HepG2 (cell line): ENCODE measurements around the gene MLLT10. TPM values are rescaled to one million over a fixed set of nuclear protein-coding genes. Genes with fewer than 3 reads are reported as not detected.

Experiments used
- ATAC-seq: fragments of 200-7000 bp; cut with Tn5 transposase; 3 replicates; pipeline ENCODE4 v1.9.1; 2020; ENCODE audit warnings: mild to moderate bottlenecking, moderate library complexity
- BruUV-seq: library from RNA; stranded (reverse); fragments of 400-500 nt; replicated peaks from 2 replicates; lab custom pipeline; 2021; lab: Mats Ljungman, UMichigan
- CTCF ChIA-PET: fragments of 300-600 bp; formaldehyde crosslinking; extraction: SDS; loops from one replicate; lab custom pipeline; 2021; ENCODE audit warnings: low total read pairs, inconsistent platforms, low intra/inter-chr PET ratio; lab: Yijun Ruan, JAX
- POLR2A ChIA-PET: fragments of 350-600 bp; sonication (Branson Sonifier 250); formaldehyde crosslinking; loops from one replicate; lab custom pipeline; 2020; ENCODE audit warnings: antibody characterized with exemption, inconsistent platforms; lab: Yijun Ruan, JAX
- DNase-seq: peaks from one replicate; pipeline ENCODE4 v3.0.0-alpha.2; 2015; ENCODE audit warnings: low spot score
- FAIRE-seq: peaks from 3 replicates; lab custom pipeline; 2011; peaks lifted over from hg19 to GRCh38; lab: Jason Lieb, UNC
- H2AFZ ChIP-seq: one replicate; pipeline ENCODE4 v1.6.1; 2011; ENCODE audit warnings: low read length, inconsistent platforms
- H3K27ac ChIP-seq: fragments of 300-600 bp; 3 replicates; pipeline ENCODE4 v1.8.0; 2011; ENCODE audit warnings: mixed run types, mild to moderate bottlenecking, mixed read lengths, low read length, inconsistent platforms; ENCODE audit not compliant: insufficient read depth; ENCODE audit errors: extremely low read length
- H3K27me3 ChIP-seq, 2 experiments: fragments of 200-600 bp in 1 of 2; 2 replicates in 1 of 2; 3 replicates in 1 of 2; pipeline versions ENCODE4 v1.6.0 to v1.8.0; 2011; ENCODE audit warnings: low read length in 2 of 2, mild to moderate bottlenecking in 2 of 2, moderate library complexity in 2 of 2, inconsistent platforms in 1 of 2; ENCODE audit not compliant: insufficient read depth in 2 of 2, control insufficient read depth in 1 of 2
- H3K36me3 ChIP-seq, 2 experiments: fragments of 200-600 bp in 1 of 2; replicated peaks in 1 of 2; 2 replicates in 1 of 2; 3 replicates in 1 of 2; pipeline versions ENCODE4 v1.5.1 to v1.8.0; 2011; ENCODE audit warnings: low read length in 2 of 2, inconsistent platforms in 1 of 2; ENCODE audit not compliant: insufficient read depth in 2 of 2, control insufficient read depth in 1 of 2
- H3K4me1 ChIP-seq: 2 replicates; pipeline ENCODE4 v1.5.1; 2012; ENCODE audit warnings: low read length, inconsistent platforms; ENCODE audit not compliant: insufficient read depth
- H3K4me2 ChIP-seq: 2 replicates; pipeline ENCODE4 v1.6.0; 2011; ENCODE audit warnings: low read depth, low read length, inconsistent platforms
- H3K4me3 ChIP-seq, 3 experiments: fragments of 200-600 bp in 1 of 3; sonication (generic), shearing (Covaris generic) in 1 of 3; replicated peaks in 1 of 3; 2 replicates each; pipeline ENCODE4 v1.5.1; 2011 to 2016; ENCODE audit warnings: low read length in 3 of 3, inconsistent platforms in 2 of 3, low read depth in 2 of 3, mild to moderate bottlenecking in 2 of 3, control low read depth in 1 of 3, mixed read lengths in 1 of 3; ENCODE audit not compliant: insufficient read depth in 1 of 3
- H3K79me2 ChIP-seq: one replicate; pipeline ENCODE4 v1.6.1; 2011; ENCODE audit warnings: low read length, inconsistent platforms; ENCODE audit not compliant: insufficient read depth
- H3K9ac ChIP-seq: 2 replicates; pipeline ENCODE4 v1.6.0; 2011; ENCODE audit warnings: mild to moderate bottlenecking, low read depth, low read length, inconsistent platforms; ENCODE audit not compliant: insufficient read depth
- H3K9me3 ChIP-seq: 2 replicates; pipeline ENCODE4 v1.5.1; 2012; ENCODE audit warnings: mild to moderate bottlenecking, low read length
- H4K20me1 ChIP-seq: 2 replicates; pipeline ENCODE4 v1.6.0; 2011; ENCODE audit warnings: inconsistent platforms, mild to moderate bottlenecking, low read length, moderate library complexity; ENCODE audit not compliant: insufficient read depth
- DNMT3B ChIP-seq: conservative IDR thresholded peaks from 2 replicates; pipeline ENCODE4 v1.6.1; 2016; ENCODE audit warnings: missing biosample characterization, control low read depth
- ELF3 ChIP-seq: IDR thresholded peaks from 2 replicates; pipeline ENCODE4 v1.6.1; 2016; ENCODE audit warnings: missing genetic modification reagents, missing compliant biosample characterization
- GTF2F1 ChIP-seq: fragments of 150-350 bp; IDR thresholded peaks from 2 replicates; pipeline ENCODE4 v1.6.1; 2014; ENCODE audit warnings: low read length
- KLF12 ChIP-seq: sonication (generic); formaldehyde crosslinking; IDR thresholded peaks from 2 replicates; pipeline ENCODE4 v1.4.0; 2020; ENCODE audit warnings: missing genetic modification reagents, borderline replicate concordance
- PCBP2 ChIP-seq: fragments of 200-400 bp; formaldehyde crosslinking; optimal IDR thresholded peaks from 2 replicates; pipeline ENCODE3; 2018; ENCODE audit warnings: low read length, low read depth; ENCODE audit not compliant: poor library complexity, severe bottlenecking
- PHF5A ChIP-seq: IDR thresholded peaks from one replicate; pipeline ENCODE4 v1.6.1; 2018; ENCODE audit warnings: low read depth, missing genetic modification reagents; ENCODE audit not compliant: unreplicated experiment
- RBM39 ChIP-seq: fragments of 200-400 bp; formaldehyde crosslinking; IDR thresholded peaks from one replicate; pipeline ENCODE4 v1.6.1; 2018; ENCODE audit warnings: antibody characterized with exemption, mild to moderate bottlenecking, low read depth, low read length; ENCODE audit not compliant: poor library complexity, severe bottlenecking
- SMAD1 ChIP-seq: sonication (generic); formaldehyde crosslinking; IDR thresholded peaks from 2 replicates; pipeline ENCODE4 v1.4.0; 2020; ENCODE audit warnings: missing genetic modification reagents, low read depth, mild to moderate bottlenecking, borderline replicate concordance
- SYNCRIP ChIP-seq: fragments of 200-400 bp; formaldehyde crosslinking; IDR thresholded peaks from 2 replicates; pipeline ENCODE4 v1.6.1; 2018; ENCODE audit warnings: mild to moderate bottlenecking, low read depth, low read length; ENCODE audit not compliant: insufficient read depth
- ZFP90 ChIP-seq: sonication (generic); formaldehyde crosslinking; IDR thresholded peaks from 2 replicates; pipeline ENCODE4 v1.8.0; 2022; ENCODE audit warnings: missing genetic modification reagents, mild to moderate bottlenecking, inconsistent platforms, borderline replicate concordance
- ZNF547 ChIP-seq: sonication (generic); formaldehyde crosslinking; IDR thresholded peaks from 2 replicates; pipeline ENCODE4 v1.5.1; 2020; ENCODE audit warnings: mild to moderate bottlenecking, missing genetic modification reagents
- ZNF562 ChIP-seq: sonication (generic); formaldehyde crosslinking; IDR thresholded peaks from 2 replicates; pipeline ENCODE4 v1.8.0; 2022; ENCODE audit warnings: missing genetic modification reagents, borderline replicate concordance
- ZNF572 ChIP-seq: sonication (generic); formaldehyde crosslinking; IDR thresholded peaks from 2 replicates; pipeline ENCODE4 v1.5.1; 2020; ENCODE audit warnings: mild to moderate bottlenecking, missing genetic modification reagents
- ZNF678 ChIP-seq: sonication (generic); formaldehyde crosslinking; IDR thresholded peaks from 2 replicates; pipeline ENCODE4 v1.4.0; 2020; ENCODE audit warnings: mild to moderate bottlenecking, missing genetic modification reagents
- ZNF878 ChIP-seq: sonication (generic); formaldehyde crosslinking; IDR thresholded peaks from 2 replicates; pipeline ENCODE4 v1.8.1; 2023; ENCODE audit warnings: mild to moderate bottlenecking, missing genetic modification reagents, moderate library complexity
- WGBS: methylation state at CpG from one replicate; pipeline ENCODE4 v1.1.6; 2017; ENCODE audit warnings: low lambda C conversion rate; 5-methylcytosine and 5-hydroxymethylcytosine counted together
- in situ Hi-C: cut with HindIII; loops from 2 replicates; pipeline ENCODE4 v1.10.0; 2017; ENCODE audit warnings: low pct_unique_long_range_greater_than_20kb; ENCODE audit not compliant: extremely low pct_ligation_motif_present
- intact Hi-C: fragments of 100-400 bp; cut with micrococcal nuclease; formaldehyde crosslinking; loops from one replicate; pipeline ENCODE4 v1.10.0; 2022; ENCODE audit not compliant: unreplicated experiment
- polyA plus RNA-seq, 8 experiments: library from polyadenylated mRNA; depleted of rRNA in 3 of 8; stranded (reverse) in 7 of 8; unstranded in 1 of 8; fragments of >200 nt; fragmentation: Illumina TruSeq in 4 of 8; extraction: Trizol in 4 of 8; gene quantifications; 2 replicates each; pipeline versions ENCODE4 v1.2.1 to v1.2.3, GENCODE V29; 2011 to 2016; ENCODE audit warnings: low read depth in 4 of 8, missing spikeins in 1 of 8, mixed read lengths in 1 of 8; ENCODE audit not compliant: insufficient read depth in 1 of 8
- total RNA-seq, 5 experiments: library from RNA; depleted of rRNA; stranded (reverse); fragments of >200 nt; fragmentation: Illumina TruSeq; extraction: Trizol; gene quantifications; 2 replicates each; pipeline ENCODE4 v1.2.3, GENCODE V29; 2016; ENCODE audit warnings: low read depth in 1 of 5
- TF ChIP-seq, protein P1 (sequence below), 2 experiments: sonication (generic) in 1 of 2; formaldehyde crosslinking in 1 of 2; IDR thresholded peaks; 2 replicates each; pipeline versions ENCODE4 v1.4.0 to v1.6.1; 2018 to 2020; ENCODE audit warnings: missing genetic modification reagents in 2 of 2, borderline replicate concordance in 1 of 2, low read depth in 1 of 2, mild to moderate bottlenecking in 1 of 2, missing biosample characterization in 1 of 2
- TF ChIP-seq, protein P2 (sequence below): sonication (generic); formaldehyde crosslinking; IDR thresholded peaks from 2 replicates; pipeline ENCODE4 v1.9.0; 2021; ENCODE audit warnings: missing genetic modification reagents, borderline replicate concordance
- TF ChIP-seq, protein P3 (sequence below): sonication (generic); formaldehyde crosslinking; conservative IDR thresholded peaks from 2 replicates; pipeline ENCODE4 v1.8.0; 2022; ENCODE audit warnings: low read depth, missing genetic modification reagents

MLLT10 gene
- total and polyA plus RNA-seq, 2 of the 13 experiments (the other 11 are each of a cell fraction or from before 2014, with no cell fraction given) = 51.3 to 84.1 TPM

DNA sequence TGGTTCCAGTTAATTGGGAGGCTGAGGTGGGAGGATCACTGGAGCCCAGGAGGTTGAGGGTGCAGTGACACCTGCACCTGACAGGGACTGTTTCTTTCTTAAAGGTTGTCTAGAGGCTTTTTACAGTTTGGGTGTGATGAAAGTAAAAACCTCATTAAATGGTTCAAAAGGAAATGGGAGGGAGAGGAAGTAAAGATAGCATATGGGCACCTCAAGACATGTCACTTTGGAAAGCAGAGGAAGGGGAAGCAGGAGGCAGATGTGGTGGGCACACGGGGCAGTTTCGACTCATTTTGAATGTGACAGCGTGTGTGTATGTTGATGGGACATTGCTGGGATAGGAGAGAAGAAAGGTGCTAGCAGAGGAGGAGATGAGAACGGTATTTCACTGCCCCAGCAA, 203.1 kb downstream of the MLLT10 start:
- no peaks in the 10 kb centered on the region for H3K9me3 ChIP-seq
- H3K9ac ChIP-seq = no peak overlapping the region
- 0 out of 2 replicates have a peak, but pooled peaks cover 4% of the 10 kb centered on the region for H4K20me1 ChIP-seq
- no peak for ATAC-seq
- no peak overlapping the region for H2AFZ ChIP-seq
- BruUV-seq = no TSS peak
- no peaks in the 10 kb centered on the region for H3K27me3 ChIP-seq
- TF ChIP-seq ZNF878 (CRISPR knock-in tag) = no peak
- TF ChIP-seq ZFP90 (CRISPR knock-in tag) = no peak
- no peak for TF ChIP-seq SYNCRIP
- no peak for TF ChIP-seq ZNF678 (CRISPR knock-in tag)
- no peak for TF ChIP-seq SMAD1
- TF ChIP-seq, protein P1, sequence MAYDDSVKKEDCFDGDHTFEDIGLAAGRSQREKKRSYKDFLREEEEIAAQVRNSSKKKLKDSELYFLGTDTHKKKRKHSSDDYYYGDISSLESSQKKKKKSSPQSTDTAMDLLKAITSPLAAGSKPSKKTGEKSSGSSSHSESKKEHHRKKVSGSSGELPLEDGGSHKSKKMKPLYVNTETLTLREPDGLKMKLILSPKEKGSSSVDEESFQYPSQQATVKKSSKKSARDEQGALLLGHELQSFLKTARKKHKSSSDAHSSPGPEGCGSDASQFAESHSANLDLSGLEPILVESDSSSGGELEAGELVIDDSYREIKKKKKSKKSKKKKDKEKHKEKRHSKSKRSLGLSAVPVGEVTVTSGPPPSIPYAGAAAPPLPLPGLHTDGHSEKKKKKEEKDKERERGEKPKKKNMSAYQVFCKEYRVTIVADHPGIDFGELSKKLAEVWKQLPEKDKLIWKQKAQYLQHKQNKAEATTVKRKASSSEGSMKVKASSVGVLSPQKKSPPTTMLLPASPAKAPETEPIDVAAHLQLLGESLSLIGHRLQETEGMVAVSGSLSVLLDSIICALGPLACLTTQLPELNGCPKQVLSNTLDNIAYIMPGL (CRISPR knock-in tag; IDR thresholded peaks at IDR 0.05; ENCODE audit: borderline replicate concordance in 1 of 2, low read depth in 1 of 2) = no peak
- no peak for TF ChIP-seq RBM39
- no peak for TF ChIP-seq DNMT3B (CRISPR knock-in tag)
- no peak for TF ChIP-seq ZNF547 (CRISPR knock-in tag)
- TF ChIP-seq PCBP2 = no peak
- TF ChIP-seq ELF3 (CRISPR knock-in tag) = no peak
- no peak for TF ChIP-seq KLF12 (CRISPR knock-in tag)
- TF ChIP-seq ZNF572 = no peak
- no peak for TF ChIP-seq ZNF562 (CRISPR knock-in tag)
- TF ChIP-seq, protein P2, sequence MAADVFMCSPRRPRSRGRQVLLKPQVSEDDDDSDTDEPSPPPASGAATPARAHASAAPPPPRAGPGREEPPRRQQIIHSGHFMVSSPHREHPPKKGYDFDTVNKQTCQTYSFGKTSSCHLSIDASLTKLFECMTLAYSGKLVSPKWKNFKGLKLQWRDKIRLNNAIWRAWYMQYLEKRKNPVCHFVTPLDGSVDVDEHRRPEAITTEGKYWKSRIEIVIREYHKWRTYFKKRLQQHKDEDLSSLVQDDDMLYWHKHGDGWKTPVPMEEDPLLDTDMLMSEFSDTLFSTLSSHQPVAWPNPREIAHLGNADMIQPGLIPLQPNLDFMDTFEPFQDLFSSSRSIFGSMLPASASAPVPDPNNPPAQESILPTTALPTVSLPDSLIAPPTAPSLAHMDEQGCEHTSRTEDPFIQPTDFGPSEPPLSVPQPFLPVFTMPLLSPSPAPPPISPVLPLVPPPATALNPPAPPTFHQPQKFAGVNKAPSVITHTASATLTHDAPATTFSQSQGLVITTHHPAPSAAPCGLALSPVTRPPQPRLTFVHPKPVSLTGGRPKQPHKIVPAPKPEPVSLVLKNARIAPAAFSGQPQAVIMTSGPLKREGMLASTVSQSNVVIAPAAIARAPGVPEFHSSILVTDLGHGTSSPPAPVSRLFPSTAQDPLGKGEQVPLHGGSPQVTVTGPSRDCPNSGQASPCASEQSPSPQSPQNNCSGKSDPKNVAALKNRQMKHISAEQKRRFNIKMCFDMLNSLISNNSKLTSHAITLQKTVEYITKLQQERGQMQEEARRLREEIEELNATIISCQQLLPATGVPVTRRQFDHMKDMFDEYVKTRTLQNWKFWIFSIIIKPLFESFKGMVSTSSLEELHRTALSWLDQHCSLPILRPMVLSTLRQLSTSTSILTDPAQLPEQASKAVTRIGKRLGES = no peak
- no peak for TF ChIP-seq PHF5A
- TF ChIP-seq GTF2F1 = no peak
- TF ChIP-seq, protein P3, sequence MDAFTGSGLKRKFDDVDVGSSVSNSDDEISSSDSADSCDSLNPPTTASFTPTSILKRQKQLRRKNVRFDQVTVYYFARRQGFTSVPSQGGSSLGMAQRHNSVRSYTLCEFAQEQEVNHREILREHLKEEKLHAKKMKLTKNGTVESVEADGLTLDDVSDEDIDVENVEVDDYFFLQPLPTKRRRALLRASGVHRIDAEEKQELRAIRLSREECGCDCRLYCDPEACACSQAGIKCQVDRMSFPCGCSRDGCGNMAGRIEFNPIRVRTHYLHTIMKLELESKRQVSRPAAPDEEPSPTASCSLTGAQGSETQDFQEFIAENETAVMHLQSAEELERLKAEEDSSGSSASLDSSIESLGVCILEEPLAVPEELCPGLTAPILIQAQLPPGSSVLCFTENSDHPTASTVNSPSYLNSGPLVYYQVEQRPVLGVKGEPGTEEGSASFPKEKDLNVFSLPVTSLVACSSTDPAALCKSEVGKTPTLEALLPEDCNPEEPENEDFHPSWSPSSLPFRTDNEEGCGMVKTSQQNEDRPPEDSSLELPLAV (CRISPR knock-in tag) = no peak
- TF ChIP-seq, all 625 proteins: peak for 0
- CTCF ChIA-PET = no interaction called here
- WGBS = 98% methylated on average over 4 of the region's 4 CpGs
- in situ Hi-C loops = loop anchor here (25.0 kb wide), 1 partner anchor 450 kb away; no protein-coding TSS in a partner anchor
- H3K36me3 ChIP-seq = peaks cover 39 to 79% of the 10 kb centered on the region in 2 experiments
- no peak overlapping the region for H3K4me2 ChIP-seq
- peaks cover 12% of the 10 kb centered on the region for H3K4me1 ChIP-seq
- no peak overlapping the region for H3K27ac ChIP-seq
- POLR2A ChIA-PET = no interaction called here
- intact Hi-C loops = no loop called here
- H3K4me3 ChIP-seq = no peak overlapping the region
- no peaks in the 10 kb centered on the region for H3K79me2 ChIP-seq
- FAIRE-seq (no peak), DNase-seq (no peak)
